Loucy (cell line): Measurements from ENCODE around the gene TREML2.

Source experiments
- EZH2phosphoT487 ChIP-seq: fragments of 200-600 bp; IDR thresholded peaks from 2 replicates; pipeline ENCODE4 v1.6.1; 2018; ENCODE audit warnings: antibody characterized with exemption, mild to moderate bottlenecking, moderate library complexity, borderline replicate concordance
- TF ChIP-seq, protein P1 (sequence below): fragments of 200-600 bp; sonication (generic); conservative IDR thresholded peaks from 2 replicates; pipeline ENCODE4 v1.5.1; 2014; ENCODE audit warnings: mild to moderate bottlenecking, antibody characterized with exemption, low read length

- TF ChIP-seq EZH2phosphoT487: no peak
- TF ChIP-seq, protein P1, sequence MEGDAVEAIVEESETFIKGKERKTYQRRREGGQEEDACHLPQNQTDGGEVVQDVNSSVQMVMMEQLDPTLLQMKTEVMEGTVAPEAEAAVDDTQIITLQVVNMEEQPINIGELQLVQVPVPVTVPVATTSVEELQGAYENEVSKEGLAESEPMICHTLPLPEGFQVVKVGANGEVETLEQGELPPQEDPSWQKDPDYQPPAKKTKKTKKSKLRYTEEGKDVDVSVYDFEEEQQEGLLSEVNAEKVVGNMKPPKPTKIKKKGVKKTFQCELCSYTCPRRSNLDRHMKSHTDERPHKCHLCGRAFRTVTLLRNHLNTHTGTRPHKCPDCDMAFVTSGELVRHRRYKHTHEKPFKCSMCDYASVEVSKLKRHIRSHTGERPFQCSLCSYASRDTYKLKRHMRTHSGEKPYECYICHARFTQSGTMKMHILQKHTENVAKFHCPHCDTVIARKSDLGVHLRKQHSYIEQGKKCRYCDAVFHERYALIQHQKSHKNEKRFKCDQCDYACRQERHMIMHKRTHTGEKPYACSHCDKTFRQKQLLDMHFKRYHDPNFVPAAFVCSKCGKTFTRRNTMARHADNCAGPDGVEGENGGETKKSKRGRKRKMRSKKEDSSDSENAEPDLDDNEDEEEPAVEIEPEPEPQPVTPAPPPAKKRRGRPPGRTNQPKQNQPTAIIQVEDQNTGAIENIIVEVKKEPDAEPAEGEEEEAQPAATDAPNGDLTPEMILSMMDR: no peak
Measured at GRCh38 chr6:41171908-41172307, 29.0 kb downstream of the TREML2 start.
